ENCODE results near the gene TRPM2. TPM values are rescaled to one million over a fixed set of nuclear protein-coding genes. Genes with fewer than 3 reads are reported as not detected.

TRPM2 gene
- total and polyA plus RNA-seq, 2 of the 13 experiments (the other 11 are each of a cell fraction or from before 2014, with no cell fraction given), result 0.07 to 0.20 TPM

GRCh38 chr21:44483288-44484237 is 130.1 kb downstream of the TRPM2 start (continued):
- TF ChIP-seq RBFOX2 (IDR thresholded peaks at IDR 0.05; ENCODE audit: low read depth, low read length) (peak; percentile 91), ISL2 (CRISPR knock-in tag; IDR thresholded peaks at IDR 0.05) (0 out of 2 replicates have a peak, but pooled peaks have one; percentile 30), ZNF17 (CRISPR knock-in tag; IDR thresholded peaks at IDR 0.05) (no peak), CSRNP1 (CRISPR knock-in tag; IDR thresholded peaks at IDR 0.05) (0 out of 2 replicates have a peak, but pooled peaks have one; percentile 17), MLX (CRISPR knock-in tag; IDR thresholded peaks at IDR 0.05) (peak; percentile 49; the same call in 1 of the 2 replicates), MXD4 (CRISPR knock-in tag; IDR thresholded peaks at IDR 0.05) (0 out of 2 replicates have a peak, but pooled peaks have one; percentile 13), ZSCAN21 (CRISPR knock-in tag; IDR thresholded peaks at IDR 0.05; ENCODE audit: borderline replicate concordance) (0 out of 2 replicates have a peak, but pooled peaks have one; percentile 32), RXRB (CRISPR knock-in tag; IDR thresholded peaks at IDR 0.05; ENCODE audit: borderline replicate concordance) (peak; percentile 36; the same call in 1 of the 2 replicates), GLI4 (CRISPR knock-in tag; IDR thresholded peaks at IDR 0.05; ENCODE audit: borderline replicate concordance) (no peak; the same call in 1 of the 2 replicates), CREB1 (IDR thresholded peaks at IDR 0.05) (peak; percentile 63; the same call in 1 of the 2 replicates), CREB1 (CRISPR knock-in tag; IDR thresholded peaks at IDR 0.05) (no peak), ZNF7 (CRISPR knock-in tag; IDR thresholded peaks at IDR 0.05) (no peak), MAF1 (CRISPR knock-in tag; IDR thresholded peaks at IDR 0.05; ENCODE audit: borderline replicate concordance) (no peak), ZNF687 (CRISPR knock-in tag; IDR thresholded peaks at IDR 0.05) (peak; percentile 77), KLF6 (CRISPR knock-in tag; IDR thresholded peaks at IDR 0.05) (0 out of 2 replicates have a peak, but pooled peaks have one; percentile 23), NAIF1 (CRISPR knock-in tag; IDR thresholded peaks at IDR 0.05; ENCODE audit: borderline replicate concordance) (0 out of 2 replicates have a peak, but pooled peaks have one; percentile 20), ZKSCAN5 (CRISPR knock-in tag; IDR thresholded peaks at IDR 0.05) (no peak), GFI1 (CRISPR knock-in tag; IDR thresholded peaks at IDR 0.05; ENCODE audit: borderline replicate concordance) (0 out of 2 replicates have a peak, but pooled peaks have one; percentile 15), KAT7 (CRISPR knock-in tag; IDR thresholded peaks at IDR 0.05; ENCODE audit: borderline replicate concordance) (peak; percentile 39), ZNF629 (CRISPR knock-in tag; conservative IDR thresholded peaks at IDR 0.05) (peak; percentile 48; the same call in 1 of the 2 replicates), HES4 (CRISPR knock-in tag; IDR thresholded peaks at IDR 0.05; ENCODE audit: borderline replicate concordance) (no peak)

All from HepG2 (cell line).